Activated T-cell treated with anti-CD3 and anti-CD28 coated beads for 48 hours (primary cell): ENCODE data around the gene SLC22A5.

Experiments
- DNase-seq: peaks from one replicate; pipeline ENCODE4 v3.0.0-alpha.2; 2020; ENCODE audit warnings: low read depth

The SLC22A5 gene

GRCh38 chr5:132369474-132370180, at the start of gene SLC22A5:
Gene SLC22A5 (plus strand): TSS chr5:132369710. CDS start chr5:132369973, 263 bp downstream.
- peak; percentile 72 for DNase-seq

DNA sequence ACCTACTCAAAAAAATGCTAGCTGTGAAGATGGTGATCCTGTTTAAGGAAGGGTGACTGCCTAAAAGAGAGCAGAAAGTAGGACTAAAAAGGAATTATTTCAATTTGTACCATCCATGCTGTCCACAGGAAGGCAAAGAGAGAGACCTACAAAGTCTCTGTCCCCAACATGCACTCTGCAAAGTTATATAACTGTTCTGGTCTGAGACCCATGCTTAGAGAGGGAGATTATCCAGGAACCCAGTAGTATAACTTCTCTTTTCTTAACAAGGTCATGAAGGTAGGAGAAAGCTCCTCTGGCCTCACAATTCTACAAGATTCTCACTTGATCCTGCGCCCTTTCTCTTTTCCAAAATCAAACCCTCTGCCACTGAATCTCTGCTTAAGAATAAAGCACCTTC, 49.5 kb upstream of the SLC22A5 start:
- DNase-seq, result no peak

GRCh38 chr5:132321109-132321721, 48.3 kb upstream of the SLC22A5 start:
- no peak for DNase-seq

DNA sequence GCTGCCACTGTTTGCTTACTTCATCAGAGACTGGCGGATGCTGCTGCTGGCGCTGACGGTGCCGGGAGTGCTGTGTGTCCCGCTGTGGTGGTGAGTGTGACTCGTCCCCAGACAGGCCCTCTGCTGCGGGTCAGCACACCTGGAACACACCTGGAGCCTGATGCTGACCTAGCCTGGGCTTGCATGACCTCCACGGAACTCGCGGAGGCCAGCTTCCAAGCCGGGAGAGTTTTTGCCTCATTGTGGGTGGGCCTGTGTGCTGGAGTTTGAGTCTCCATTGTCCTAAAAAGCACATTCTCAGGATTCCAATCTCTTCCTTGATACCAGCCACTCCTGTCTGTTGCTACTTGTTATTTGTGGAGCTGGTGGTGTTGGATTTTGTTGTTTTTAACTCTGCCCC, 47.2 kb upstream of the SLC22A5 start:
- no peak for DNase-seq

GRCh38 chr5:132323202-132323601, 46.3 kb upstream of the SLC22A5 start:
- no peak for DNase-seq

DNA sequence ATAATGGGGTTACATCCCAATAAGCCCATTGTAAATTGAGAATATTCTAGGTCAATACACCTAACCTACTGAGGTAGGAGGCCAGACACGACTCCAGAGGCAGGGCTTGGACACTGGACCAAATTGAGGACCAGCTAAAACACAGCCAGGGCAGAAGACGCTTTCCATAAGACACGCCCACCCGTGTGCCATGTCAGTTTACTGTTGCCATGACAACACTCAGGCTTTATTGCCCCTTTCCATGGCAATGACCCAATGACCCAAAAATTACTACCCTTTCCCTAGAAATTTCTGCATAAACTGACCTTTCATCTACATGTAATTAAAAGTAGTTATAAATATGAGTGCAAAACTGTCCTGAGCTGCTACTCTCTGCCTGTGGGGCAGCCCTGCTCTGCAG, 43.8 kb upstream of the SLC22A5 start:
- DNase-seq, result no peak

GRCh38 chr5:132327252-132327955, 42.1 kb upstream of the SLC22A5 start:
- no peak for DNase-seq

DNA sequence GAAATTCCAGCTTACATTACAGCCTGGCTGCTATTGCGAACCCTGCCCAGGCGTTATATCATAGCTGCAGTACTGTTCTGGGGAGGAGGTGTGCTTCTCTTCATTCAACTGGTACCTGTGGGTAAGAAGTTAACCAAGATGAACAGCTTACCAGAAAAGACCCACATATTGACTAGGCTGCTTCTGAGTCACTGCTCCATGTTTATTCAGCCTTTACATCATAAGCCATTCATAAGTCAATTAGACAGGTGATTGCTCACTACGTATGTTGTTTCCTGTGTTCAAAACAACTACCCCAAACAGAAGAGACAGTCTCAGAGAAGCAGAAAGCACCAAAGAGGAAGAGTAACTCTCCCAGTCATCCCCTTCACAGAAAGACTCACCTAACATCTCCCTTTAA, 34.7 kb upstream of the SLC22A5 start:
- no peak for DNase-seq

DNA sequence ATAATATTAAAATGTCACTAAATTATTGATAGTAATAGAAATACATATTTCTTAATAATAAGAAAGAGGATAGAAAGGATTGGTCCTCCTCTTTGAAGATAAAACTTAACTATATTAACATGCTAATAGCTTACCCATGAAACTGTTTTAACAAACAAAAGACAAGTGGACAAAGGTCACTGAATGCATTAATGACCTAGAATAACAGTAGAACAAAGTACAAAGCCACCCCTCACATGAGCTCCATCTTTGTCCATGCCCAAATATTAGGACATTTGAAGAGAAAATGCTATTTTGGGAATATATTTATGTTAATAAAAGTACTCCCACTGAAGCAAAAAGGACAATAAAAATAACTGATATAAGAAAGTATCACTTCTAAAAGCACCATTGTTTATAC, 34.1 kb upstream of the SLC22A5 start:
- no peak for DNase-seq

DNA sequence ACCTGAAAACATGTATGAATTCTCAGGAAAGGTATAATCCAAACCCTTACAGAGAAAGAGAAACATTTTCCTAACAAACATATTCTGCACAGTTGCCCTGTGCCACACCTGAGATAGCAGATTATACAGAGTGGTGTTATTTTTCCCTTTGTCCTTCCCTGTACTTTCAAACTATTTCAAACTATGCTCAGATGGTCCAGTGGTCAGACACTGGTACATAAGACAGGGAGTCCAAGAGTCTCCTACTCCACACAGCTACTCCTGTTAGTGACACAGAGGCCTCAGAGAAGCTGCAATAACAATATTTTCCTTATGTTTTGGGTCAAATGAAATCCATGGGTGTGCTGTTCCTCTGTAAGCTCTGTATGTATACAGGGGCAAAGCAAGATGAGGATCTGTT, 30.0 kb upstream of the SLC22A5 start:
- DNase-seq, result no peak

DNA sequence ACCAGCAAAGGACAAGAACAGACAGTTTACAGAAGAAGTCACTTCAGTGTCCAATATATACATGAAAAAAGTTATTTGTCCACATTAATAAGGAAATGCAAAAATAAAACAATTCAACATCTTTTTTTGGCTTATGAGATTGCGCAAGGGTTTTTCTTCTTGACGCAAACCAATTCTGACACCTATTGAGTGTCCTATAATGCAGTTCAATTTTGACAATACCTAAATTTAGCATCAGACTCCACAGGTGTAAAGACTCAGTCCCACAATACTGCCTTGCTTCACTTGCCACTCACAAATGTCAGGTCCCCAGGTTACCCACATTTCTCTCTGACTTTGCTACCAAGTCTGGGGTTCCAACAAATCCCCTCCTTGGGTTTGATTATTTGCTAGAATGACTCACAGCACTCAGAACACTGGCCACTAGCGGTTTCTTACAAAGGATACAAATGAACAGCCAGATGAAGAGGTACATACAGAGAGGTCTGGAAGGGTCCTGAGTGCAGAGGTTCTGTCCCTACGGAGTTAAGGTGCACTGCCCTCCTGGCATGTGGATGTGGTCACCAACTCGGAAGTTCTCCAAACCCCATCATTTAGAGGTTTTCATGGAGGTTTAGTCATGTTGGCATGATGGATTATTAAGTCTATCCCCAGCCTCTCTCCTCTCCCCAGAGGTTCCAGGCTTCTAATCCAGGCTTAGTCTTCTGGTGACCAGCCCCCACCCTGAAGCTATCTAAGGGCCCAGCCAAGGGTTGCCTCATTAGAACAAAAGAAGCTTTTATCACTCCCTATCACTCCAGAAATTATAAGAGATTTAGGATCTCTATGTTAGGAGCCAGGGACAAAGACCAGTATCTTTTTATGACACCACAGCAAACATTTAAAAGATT, 27.0 kb upstream of the SLC22A5 start:
- no peak for DNase-seq

GRCh38 chr5:132344775-132345514, 24.6 kb upstream of the SLC22A5 start:
- DNase-seq, result no peak

GRCh38 chr5:132353486-132353995, 16.0 kb upstream of the SLC22A5 start:
- DNase-seq, result no peak

GRCh38 chr5:132354381-132355139, 14.9 kb upstream of the SLC22A5 start:
- no peak for DNase-seq

- no peak for DNase-seq
Measured at GRCh38 chr5:132355140-132355765, 14.3 kb upstream of the SLC22A5 start.

DNA sequence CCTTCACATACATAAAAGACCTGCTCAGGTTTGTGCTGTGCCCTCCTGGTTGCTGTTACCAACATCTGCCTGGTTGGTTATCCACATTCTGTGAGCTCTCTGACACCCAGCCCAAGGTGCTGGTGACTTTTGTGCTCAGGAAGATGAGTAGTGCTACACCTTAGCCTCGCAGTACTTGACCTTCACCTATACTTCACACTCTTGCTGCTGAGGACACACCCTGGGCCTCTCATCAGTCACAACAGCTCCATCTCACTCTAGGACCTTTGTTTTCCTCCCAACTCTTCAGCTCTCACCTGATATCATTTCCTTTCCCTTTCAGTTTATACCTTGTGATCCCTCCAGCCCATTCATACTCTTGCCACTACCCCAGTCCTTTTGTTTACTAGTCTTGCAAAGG, 10.7 kb upstream of the SLC22A5 start:
- DNase-seq, result no peak

DNA sequence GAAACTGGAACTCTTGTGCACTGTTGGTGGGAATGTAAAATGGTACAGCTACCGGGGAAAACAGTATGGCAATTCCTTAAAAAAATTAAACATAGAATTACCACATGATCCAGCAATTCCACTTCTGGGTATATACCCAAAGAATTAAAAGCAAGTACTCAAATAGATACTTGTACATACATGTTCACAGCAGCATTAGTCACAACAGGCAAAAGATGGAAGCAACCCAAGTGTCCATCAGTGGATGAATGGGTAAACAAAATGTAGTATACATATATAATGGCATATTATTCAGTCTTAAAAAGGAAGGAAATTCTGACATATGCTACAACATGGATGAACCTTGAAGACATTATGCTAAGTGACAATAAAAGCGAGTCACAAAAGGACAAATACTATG, 7.4 kb upstream of the SLC22A5 start:
- no peak for DNase-seq

DNA sequence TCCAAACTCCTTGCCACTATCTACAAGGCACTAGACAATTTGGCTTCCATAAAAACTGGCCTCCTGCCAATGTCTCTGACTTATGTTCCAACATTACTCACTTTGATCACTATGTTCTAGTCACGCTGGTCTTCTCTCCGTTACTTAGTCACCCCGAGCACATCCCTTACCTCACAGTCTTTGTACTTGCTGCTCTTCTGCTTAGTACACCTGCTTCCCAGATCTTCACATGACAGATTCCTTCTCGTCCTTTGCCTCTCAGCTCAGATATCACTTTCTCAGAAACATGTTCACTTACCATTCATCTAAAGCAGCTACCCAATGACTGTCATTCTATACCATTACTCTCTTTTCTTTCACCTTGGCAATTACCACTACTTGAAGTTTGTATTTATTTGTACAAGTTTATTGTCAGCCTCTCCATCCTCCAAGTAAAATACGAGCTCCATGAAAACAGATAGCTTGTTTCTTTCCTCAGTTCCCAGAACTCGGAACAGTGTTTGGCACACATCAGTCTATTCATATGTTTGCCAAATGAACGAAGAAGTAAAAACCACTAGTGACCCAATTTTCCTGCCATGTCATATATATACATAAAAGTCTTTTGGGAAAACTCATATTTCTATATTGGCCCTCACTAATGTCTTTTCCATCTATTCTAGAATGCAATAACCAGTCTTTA, 5.9 kb upstream of the SLC22A5 start:
- no peak for DNase-seq

DNA sequence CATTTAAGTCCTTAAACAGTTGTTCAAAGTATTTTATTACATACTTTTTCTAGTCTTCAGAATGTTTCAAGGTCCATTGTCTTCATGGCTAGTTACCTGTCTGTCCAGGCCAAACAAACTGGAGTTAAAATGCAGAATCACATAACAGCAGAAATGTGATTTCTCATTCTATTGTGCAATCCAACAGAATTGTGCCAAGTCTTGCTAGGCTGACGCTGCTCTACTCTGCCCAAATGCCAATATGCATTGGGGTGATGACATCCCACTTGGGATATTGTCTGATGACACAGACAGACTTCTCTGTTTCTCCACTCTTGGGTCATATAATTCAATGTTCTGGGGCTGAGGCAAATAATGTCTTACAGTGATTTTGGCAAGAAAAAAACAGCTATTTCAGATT, 5.2 kb upstream of the SLC22A5 start:
- no peak for DNase-seq

DNA sequence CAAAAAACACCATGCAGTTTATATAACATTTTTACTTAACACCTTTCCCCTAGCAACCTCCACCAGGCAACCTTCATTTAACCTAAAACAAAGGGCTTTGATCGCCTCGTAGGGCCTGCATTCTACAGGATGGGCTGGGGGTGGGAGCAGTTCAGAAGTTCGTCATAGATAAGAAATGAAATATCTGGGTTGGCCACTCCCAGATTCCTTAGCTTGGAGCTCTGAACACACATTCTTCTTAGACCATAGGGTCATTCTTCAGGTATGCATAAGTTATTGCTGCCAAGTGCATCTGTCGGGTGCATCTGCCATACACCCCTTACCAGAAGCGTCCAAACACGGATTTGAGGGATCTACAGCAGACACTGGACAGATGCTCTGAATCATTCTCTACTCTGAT, 4.3 kb upstream of the SLC22A5 start:
- DNase-seq, result no peak
